ENCODE results near the gene P4HA2. TPM values are rescaled to one million over a fixed set of nuclear protein-coding genes. Genes with fewer than 3 reads are reported as not detected.

P4HA2 gene
- total and polyA plus RNA-seq, 2 of the 8 experiments (the other 6 are each of a cell fraction or from before 2014, with no cell fraction given), result 7.4 to 9.3 TPM

- TF ChIP-seq POLR2AphosphoS5 (IDR thresholded peaks at IDR 0.05; ENCODE audit: low read depth, low read length) (no peak), SIN3A (conservative IDR thresholded peaks at IDR 0.05 in 1 of 2, IDR thresholded peaks at IDR 0.05 in 1 of 2; ENCODE audit: low read depth in 1 of 2, low read length in 2 of 2) (no peak), SUZ12 (IDR thresholded peaks at IDR 0.05; ENCODE audit: low read length) (no peak), POLR2A (IDR thresholded peaks at IDR 0.05; ENCODE audit: control extremely low read depth in 1 of 2, low read depth in 2 of 2, low read length in 2 of 2) (no peak), CHD2 (IDR thresholded peaks at IDR 0.05; ENCODE audit: low read length) (no peak)
These were observed 29.1 kb downstream of the P4HA2 start (continued) for GRCh38 chr5:132198571-132198970.

Measured in H1 (cell line).